GM12865 (cell line): ENCODE results near the gene ILF2.

Experiments
- DNase-seq: peaks from one replicate; pipeline ENCODE4 v3.0.0; 2010; ENCODE audit warnings: low read depth
- H3K4me3 ChIP-seq: 2 replicates; pipeline ENCODE4 v1.5.1; 2011; ENCODE audit warnings: mild to moderate bottlenecking, low read depth, low read length, control low read depth
- TF ChIP-seq, protein P1 (sequence below): IDR thresholded peaks from 2 replicates; pipeline ENCODE4 v1.5.1; 2011; ENCODE audit warnings: low read length, control low read depth, low read depth, inconsistent platforms; ENCODE audit not compliant: insufficient read depth; ENCODE audit errors: missing control alignments

The ILF2 gene

DNA sequence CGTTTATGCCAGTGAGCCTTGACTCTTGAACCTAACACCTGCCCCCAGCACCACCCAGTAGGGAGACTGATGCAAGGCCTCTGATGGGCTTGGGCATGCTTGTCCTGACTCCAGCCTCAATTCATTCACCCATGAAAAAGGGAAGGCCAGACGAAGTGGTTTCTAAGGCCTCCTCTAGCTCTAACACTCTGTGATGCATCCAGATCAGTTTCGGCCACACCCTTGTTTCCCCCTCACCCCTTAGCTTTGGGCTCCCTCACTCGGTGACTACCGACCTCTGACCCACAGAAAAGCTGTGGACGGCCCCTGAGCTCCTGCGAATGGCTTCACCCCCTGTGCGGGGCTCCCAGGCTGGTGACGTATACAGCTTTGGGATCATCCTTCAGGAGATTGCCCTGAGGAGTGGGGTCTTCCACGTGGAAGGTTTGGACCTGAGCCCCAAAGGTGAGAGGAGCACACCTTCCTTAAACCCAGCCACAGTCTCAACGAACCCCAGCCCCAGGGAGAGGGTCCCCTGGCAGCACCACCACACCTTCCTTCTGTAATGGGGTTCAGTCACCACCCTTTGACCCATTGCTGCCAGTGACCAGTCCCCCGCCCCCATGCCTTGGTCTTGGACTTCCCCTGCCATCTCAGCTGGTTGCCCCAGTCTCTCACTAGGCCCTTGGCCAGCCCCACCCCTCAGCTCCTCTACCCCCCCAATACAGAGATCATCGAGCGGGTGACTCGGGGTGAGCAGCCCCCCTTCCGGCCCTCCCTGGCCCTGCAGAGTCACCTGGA lies 16.7 kb upstream of the ILF2 start:
- no peak for DNase-seq
- TF ChIP-seq, protein P1, sequence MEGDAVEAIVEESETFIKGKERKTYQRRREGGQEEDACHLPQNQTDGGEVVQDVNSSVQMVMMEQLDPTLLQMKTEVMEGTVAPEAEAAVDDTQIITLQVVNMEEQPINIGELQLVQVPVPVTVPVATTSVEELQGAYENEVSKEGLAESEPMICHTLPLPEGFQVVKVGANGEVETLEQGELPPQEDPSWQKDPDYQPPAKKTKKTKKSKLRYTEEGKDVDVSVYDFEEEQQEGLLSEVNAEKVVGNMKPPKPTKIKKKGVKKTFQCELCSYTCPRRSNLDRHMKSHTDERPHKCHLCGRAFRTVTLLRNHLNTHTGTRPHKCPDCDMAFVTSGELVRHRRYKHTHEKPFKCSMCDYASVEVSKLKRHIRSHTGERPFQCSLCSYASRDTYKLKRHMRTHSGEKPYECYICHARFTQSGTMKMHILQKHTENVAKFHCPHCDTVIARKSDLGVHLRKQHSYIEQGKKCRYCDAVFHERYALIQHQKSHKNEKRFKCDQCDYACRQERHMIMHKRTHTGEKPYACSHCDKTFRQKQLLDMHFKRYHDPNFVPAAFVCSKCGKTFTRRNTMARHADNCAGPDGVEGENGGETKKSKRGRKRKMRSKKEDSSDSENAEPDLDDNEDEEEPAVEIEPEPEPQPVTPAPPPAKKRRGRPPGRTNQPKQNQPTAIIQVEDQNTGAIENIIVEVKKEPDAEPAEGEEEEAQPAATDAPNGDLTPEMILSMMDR: no peak
- no peak overlapping the region for H3K4me3 ChIP-seq

DNA sequence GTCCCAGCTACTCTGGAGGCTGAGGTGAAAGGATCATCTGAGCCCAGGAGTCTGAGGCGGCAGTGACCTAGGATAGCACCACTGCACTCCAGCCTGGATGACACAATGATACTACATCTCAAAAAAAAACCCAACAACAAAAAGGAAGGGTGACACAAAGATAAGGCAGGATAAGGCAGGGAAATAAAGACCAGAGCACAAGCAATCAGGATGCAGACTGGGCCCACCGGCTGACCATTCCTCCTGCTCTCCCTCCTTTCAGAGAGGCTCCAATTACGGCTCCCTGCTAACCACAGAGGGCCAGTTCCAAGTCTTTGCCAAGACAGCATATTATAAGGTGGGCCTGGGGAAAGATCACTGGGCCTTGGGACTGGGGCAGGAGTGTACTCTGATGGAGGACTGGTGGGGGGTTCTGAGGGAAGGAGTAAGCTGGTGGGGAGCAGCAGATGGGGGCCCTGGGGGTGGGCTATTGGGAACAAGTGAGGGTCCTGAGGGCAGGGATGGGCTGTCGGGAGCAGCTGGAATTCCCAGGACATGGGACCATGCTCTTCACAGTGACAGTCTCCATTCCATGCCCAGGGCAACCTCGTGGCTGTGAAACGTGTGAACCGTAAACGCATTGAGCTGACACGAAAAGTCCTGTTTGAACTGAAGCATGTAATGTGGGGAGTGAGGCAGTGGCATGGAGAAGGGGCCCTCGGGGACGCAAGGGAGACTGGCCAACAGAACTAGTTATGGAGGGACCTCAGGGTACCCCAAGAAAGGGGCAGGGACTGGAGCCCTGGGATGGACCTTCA lies 14.9 kb upstream of the ILF2 start:
- no peak for DNase-seq
- no peak overlapping the region for H3K4me3 ChIP-seq
- TF ChIP-seq, protein P1: no peak

DNA sequence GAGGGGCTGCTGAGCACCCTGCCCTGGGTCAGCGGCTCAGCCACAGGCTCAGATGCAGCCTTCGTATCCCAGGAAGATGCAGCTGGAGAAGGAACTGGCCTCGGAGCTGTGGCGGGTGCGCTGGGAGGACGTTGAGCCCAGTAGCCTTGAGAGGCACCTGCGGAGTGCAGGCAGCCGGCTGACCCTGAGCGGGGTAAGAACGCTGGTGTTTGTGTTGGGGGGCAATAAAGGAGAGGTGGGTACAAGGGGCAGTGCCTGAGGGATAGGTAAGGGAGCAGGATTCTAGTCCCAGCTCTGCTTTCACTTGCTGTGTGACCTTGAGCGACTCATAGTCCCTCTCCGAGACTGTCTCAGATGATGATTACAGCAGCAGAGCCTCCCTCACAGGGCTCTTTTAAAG lies 14.1 kb upstream of the ILF2 start:
- TF ChIP-seq, protein P1: no peak
- no peak overlapping the region for H3K4me3 ChIP-seq

DNA sequence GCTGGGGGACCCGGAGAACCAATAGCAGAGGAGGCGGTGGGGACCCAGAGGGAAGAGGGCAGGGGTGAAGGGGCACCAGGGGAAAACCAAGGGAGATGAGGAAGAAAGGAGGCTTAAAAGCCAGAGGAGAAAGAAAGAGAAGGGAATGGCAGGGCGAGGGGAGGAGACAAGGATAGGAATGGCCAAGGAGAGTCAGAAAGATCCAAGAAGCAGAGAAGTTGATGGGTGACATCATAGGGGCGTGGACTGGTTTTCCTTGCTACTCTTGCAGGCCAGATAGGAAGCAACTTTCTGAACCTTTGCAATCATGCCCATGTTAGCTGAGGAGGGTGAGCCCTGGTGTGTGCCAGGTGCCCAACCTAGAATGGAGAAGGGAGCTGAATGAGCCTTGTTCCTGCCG lies 13.1 kb upstream of the ILF2 start:
- TF ChIP-seq, protein P1: no peak
- no peak for DNase-seq
- no peak overlapping the region for H3K4me3 ChIP-seq

More for the DNA sequence above, 14.1 kb upstream of the ILF2 start:
- DNase-seq: no peak

DNA sequence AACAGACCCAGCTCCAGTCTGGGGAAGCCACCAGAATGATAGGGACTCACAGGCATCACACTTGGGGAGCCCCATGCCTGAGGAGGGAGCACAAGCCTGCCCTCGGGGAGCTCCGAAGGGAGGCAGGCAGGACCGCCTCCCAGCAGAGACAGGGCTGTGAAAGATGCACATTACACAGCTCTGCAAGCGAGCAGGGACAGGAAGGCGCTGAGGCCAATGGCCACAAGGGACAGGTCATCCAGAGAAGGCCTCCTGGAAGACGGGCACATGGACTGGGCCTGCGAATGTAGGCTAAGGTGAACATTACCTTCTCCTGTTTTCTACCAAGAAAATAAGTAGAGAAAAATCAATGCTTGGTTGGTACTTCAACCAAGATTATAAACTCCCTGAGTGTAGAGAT lies 11.9 kb upstream of the ILF2 start:
- no peak for DNase-seq
- TF ChIP-seq, protein P1: no peak
- no peak overlapping the region for H3K4me3 ChIP-seq

DNA sequence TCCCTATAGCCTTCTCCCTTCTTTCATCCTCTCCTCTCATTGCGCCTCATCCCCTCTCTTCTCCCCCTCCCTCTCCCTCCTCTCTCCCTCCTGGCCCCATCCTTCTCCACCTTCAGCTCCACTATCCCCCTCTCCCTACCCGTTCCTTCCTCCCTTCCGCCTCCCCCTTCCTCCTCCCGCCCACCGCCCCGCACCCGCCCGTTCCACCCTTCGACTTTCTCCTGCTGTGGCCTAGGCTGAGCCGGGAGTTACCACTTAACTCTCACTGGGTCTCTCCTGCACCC lies 9.3 kb upstream of the ILF2 start:
- no peak for DNase-seq
- no peak overlapping the region for H3K4me3 ChIP-seq
- TF ChIP-seq, protein P1: no peak
